Liver (tissue), 9 donors: ENCODE measurements around the gene IRF9. TPM values are rescaled to one million over a fixed set of nuclear protein-coding genes. Genes with fewer than 3 reads are reported as not detected.

ENCODE experiments used
- DNase-seq: peaks from one replicate; pipeline ENCODE4 v3.0.0-alpha.2; 2017; ENCODE audit warnings: low spot score
- H3K27ac ChIP-seq, 2 donors: one replicate each; pipeline ENCODE4 v1.7.0; 2013; ENCODE audit warnings: inconsistent platforms in 2 of 2, low read length in 2 of 2, control low read depth in 1 of 2, low read depth in 1 of 2, mild to moderate bottlenecking in 1 of 2
- H3K27me3 ChIP-seq, 4 donors: one replicate each; pipeline versions ENCODE4 v1.6.1 to v1.7.0; 2013; ENCODE audit warnings: low read length in 3 of 4, inconsistent platforms in 1 of 4, mild to moderate bottlenecking in 1 of 4, moderate library complexity in 1 of 4; ENCODE audit not compliant: control insufficient read depth in 4 of 4, insufficient read depth in 4 of 4
- H3K36me3 ChIP-seq, 4 donors: one replicate each; pipeline versions ENCODE4 v1.6.1 to v1.7.0; 2013; ENCODE audit warnings: low read length in 3 of 4, mild to moderate bottlenecking in 3 of 4, low read depth in 1 of 4, moderate library complexity in 1 of 4; ENCODE audit not compliant: control insufficient read depth in 4 of 4, insufficient read depth in 3 of 4
- H3K4me1 ChIP-seq, 4 donors: one replicate each; pipeline versions ENCODE4 v1.6.1 to v1.7.0; 2013; ENCODE audit warnings: low read length in 3 of 4, mild to moderate bottlenecking in 3 of 4, moderate library complexity in 1 of 4; ENCODE audit not compliant: control insufficient read depth in 4 of 4, insufficient read depth in 4 of 4
- H3K4me3 ChIP-seq, 3 donors: one replicate each; pipeline versions ENCODE4 v1.6.1 to v1.7.0; 2013; ENCODE audit warnings: low read length in 3 of 3, control low read depth in 1 of 3, low read depth in 1 of 3, mild to moderate bottlenecking in 1 of 3
- H3K9ac ChIP-seq, 2 donors: one replicate each; pipeline ENCODE4 v1.7.0; 2013; ENCODE audit warnings: low read length in 2 of 2, mild to moderate bottlenecking in 2 of 2, moderate library complexity in 2 of 2, control low read depth in 1 of 2, low read depth in 1 of 2
- H3K9me3 ChIP-seq, 4 donors: one replicate each; pipeline versions ENCODE4 v1.6.1 to v1.7.0; 2013; ENCODE audit warnings: low read length in 3 of 4; ENCODE audit not compliant: control insufficient read depth in 4 of 4
- ATF3 ChIP-seq: IDR thresholded peaks from 2 replicates; pipeline ENCODE4 v1.6.1; 2016; ENCODE audit warnings: antibody characterized with exemption
- CTCF ChIP-seq: fragments of 150-350 bp; IDR thresholded peaks from 2 replicates; pipeline ENCODE4 v1.5.1; 2017; ENCODE audit warnings: improper control_type of control experiment, low read depth, low read length; ENCODE audit not compliant: missing input control
- EGR1 ChIP-seq, 2 donors: IDR thresholded peaks; 2 replicates each; pipeline ENCODE4 v1.6.1; 2016 to 2018; ENCODE audit warnings: antibody characterized with exemption in 2 of 2, low read depth in 2 of 2
- FOXA1 ChIP-seq: IDR thresholded peaks from 2 replicates; pipeline ENCODE4 v1.6.1; 2016; ENCODE audit warnings: antibody characterized with exemption
- FOXA2 ChIP-seq: IDR thresholded peaks from 2 replicates; pipeline ENCODE4 v1.6.1; 2016; ENCODE audit warnings: antibody characterized with exemption
- GABPA ChIP-seq, 2 donors: IDR thresholded peaks in 1 of 2; conservative IDR thresholded peaks in 1 of 2; 2 replicates each; pipeline ENCODE4 v1.6.1; 2016; ENCODE audit warnings: antibody characterized with exemption in 2 of 2, mild to moderate bottlenecking in 1 of 2, moderate library complexity in 1 of 2
- HNF4A ChIP-seq, 2 donors: conservative IDR thresholded peaks; 2 replicates each; pipeline ENCODE4 v1.6.1; 2016; ENCODE audit warnings: antibody characterized with exemption in 2 of 2, mild to moderate bottlenecking in 2 of 2
- HNF4G ChIP-seq: IDR thresholded peaks from 2 replicates; pipeline ENCODE4 v1.6.1; 2016; ENCODE audit warnings: antibody characterized with exemption
- JUND ChIP-seq, 2 donors: IDR thresholded peaks; 2 replicates each; pipeline ENCODE4 v1.6.1; 2016; ENCODE audit warnings: antibody characterized with exemption in 2 of 2
- MAX ChIP-seq: IDR thresholded peaks from 2 replicates; pipeline ENCODE4 v1.6.1; 2016; ENCODE audit warnings: antibody characterized with exemption
- NR2F2 ChIP-seq: IDR thresholded peaks from 2 replicates; pipeline ENCODE4 v1.6.1; 2016; ENCODE audit warnings: antibody characterized with exemption
- REST ChIP-seq: IDR thresholded peaks from 2 replicates; pipeline ENCODE4 v1.6.1; 2016; ENCODE audit warnings: antibody characterized with exemption, mild to moderate bottlenecking
- RXRA ChIP-seq, 2 donors: IDR thresholded peaks; 2 replicates each; pipeline ENCODE4 v1.6.1; 2017 to 2018; ENCODE audit warnings: antibody characterized with exemption in 2 of 2, mild to moderate bottlenecking in 1 of 2
- SP1 ChIP-seq: IDR thresholded peaks from 2 replicates; pipeline ENCODE4 v1.6.1; 2018; ENCODE audit warnings: antibody characterized with exemption, mild to moderate bottlenecking
- TAF1 ChIP-seq: conservative IDR thresholded peaks from 2 replicates; pipeline ENCODE4 v1.6.1; 2016; ENCODE audit warnings: antibody characterized with exemption, mild to moderate bottlenecking
- YY1 ChIP-seq: IDR thresholded peaks from 2 replicates; pipeline ENCODE4 v1.6.1; 2016; ENCODE audit warnings: antibody characterized with exemption, mild to moderate bottlenecking
- ZBTB33 ChIP-seq: IDR thresholded peaks from 2 replicates; pipeline ENCODE4 v1.6.1; 2016; ENCODE audit warnings: antibody characterized with exemption
- WGBS: extraction: QIAGEN DNeasy Blood & Tissue Kit; methylation state at CpG from one replicate; pipeline ENCODE4 v1.1.7; 2013; 5-methylcytosine and 5-hydroxymethylcytosine counted together
- polyA plus RNA-seq, 2 donors: library from polyadenylated mRNA; stranded (reverse) in 1 of 2; unstranded in 1 of 2; fragments of 200-250 nt in 1 of 2; fragments of >200 nt in 1 of 2; fragmentation: Nextera tagmentation in 1 of 2; extraction: Ambion mirVana in 1 of 2; gene quantifications; one replicate each; pipeline versions ENCODE4 v1.2.1 to v1.2.3, GENCODE V29; 2013 to 2015
- total RNA-seq, 2 donors: library from RNA; depleted of rRNA; stranded (reverse); fragments of >200 nt; gene quantifications; one replicate each; pipeline ENCODE4 v1.2.3, GENCODE V29; 2014
- donor health status: healthy.
- donor health status: healthy.
- donor health status: healthy.
- donor health status: healthy.
- donor health status: healthy.

The IRF9 gene
- total and polyA plus RNA-seq, 4 donors, result 37.9 to 60.9 (median 51.0) TPM

GRCh38 chr14:24138396-24139271 lies 22.4 kb upstream of the IRF9 start (continued):
- TF ChIP-seq CTCF (no peak), ZBTB33 (no peak)

GRCh38 chr14:24139272-24139934 lies 21.7 kb upstream of the IRF9 start:
- Histone ChIP-seq H3K9ac (no peak overlapping the region), H3K9me3 (no peaks in the 10 kb centered on the region), H3K27me3 (no peaks in the 10 kb centered on the region), H3K4me1 (peaks cover 4 to 49% (median 36%) of the 10 kb centered on the region in 4 donors), H3K4me3 (no peak overlapping the region), H3K36me3 (peaks cover 6 to 24% (median 18%) of the 10 kb centered on the region in 4 donors), H3K27ac (no peak overlapping the region)
- TF ChIP-seq SP1, result no peak
- no peak for TF ChIP-seq EGR1 (IDR thresholded peaks at IDR 0.05; ENCODE audit: low read depth in 2 of 2)
- no peak for TF ChIP-seq JUND (IDR thresholded peaks at IDR 0.05)
- no peak for TF ChIP-seq FOXA1
- TF ChIP-seq RXRA (IDR thresholded peaks at IDR 0.05), result no peak
- TF ChIP-seq MAX, result no peak
- no peak for TF ChIP-seq HNF4A (conservative IDR thresholded peaks at IDR 0.05)
- TF ChIP-seq REST, result no peak
- TF ChIP-seq GABPA (IDR thresholded peaks at IDR 0.05 in 1 of 2, conservative IDR thresholded peaks at IDR 0.05 in 1 of 2), result no peak
- no peak for TF ChIP-seq HNF4G
- TF ChIP-seq FOXA2, result no peak
- TF ChIP-seq CTCF, result no peak
- TF ChIP-seq ZBTB33, result no peak
- no peak for TF ChIP-seq ATF3
- no peak for TF ChIP-seq NR2F2
- no peak for TF ChIP-seq YY1
- TF ChIP-seq TAF1, result no peak
- 91% methylated on average over 9 of the region's 9 CpGs for WGBS
- no peak for DNase-seq
